NT2/D1 (cell line): ENCODE measurements around the gene EPHA8.

Experiments
- DNase-seq: peaks from one replicate; pipeline ENCODE4 v3.0.0-alpha.2; 2011; ENCODE audit warnings: low read depth, low spot score
- H3K27me3 ChIP-seq: 2 replicates; pipeline ENCODE4 v1.6.0; 2011; ENCODE audit warnings: mild to moderate bottlenecking; ENCODE audit not compliant: insufficient read length, insufficient read depth
- H3K36me3 ChIP-seq: 2 replicates; pipeline ENCODE4 v1.6.1; 2011; ENCODE audit warnings: mild to moderate bottlenecking, low read length, mixed read lengths; ENCODE audit not compliant: insufficient read depth, insufficient read length
- H3K4me1 ChIP-seq: 2 replicates; pipeline ENCODE4 v1.5.1; 2011; ENCODE audit not compliant: insufficient read depth, insufficient read length
- H3K4me3 ChIP-seq: 2 replicates; pipeline ENCODE4 v1.5.1; 2011; ENCODE audit warnings: low read depth; ENCODE audit not compliant: insufficient read length
- H3K9ac ChIP-seq: 2 replicates; pipeline ENCODE4 v1.6.0; 2011; ENCODE audit warnings: low read depth; ENCODE audit not compliant: insufficient read length
- H3K9me3 ChIP-seq: 2 replicates; pipeline ENCODE4 v1.5.1; 2011; ENCODE audit warnings: mild to moderate bottlenecking, low read length; ENCODE audit not compliant: insufficient read depth
- SUZ12 ChIP-seq: IDR thresholded peaks from 2 replicates; pipeline ENCODE4 v1.6.1; 2011; ENCODE audit not compliant: insufficient read length, insufficient read depth; ENCODE audit errors: extremely low read depth
- YY1 ChIP-seq: IDR thresholded peaks from 2 replicates; pipeline ENCODE4 v1.6.1; 2011; ENCODE audit not compliant: insufficient read length, insufficient read depth
- ZNF274 ChIP-seq: IDR thresholded peaks from 2 replicates; pipeline ENCODE4 v1.6.1; 2011; ENCODE audit warnings: mild to moderate bottlenecking, low read depth, low read length

EPHA8 gene

GRCh38 chr1:22569269-22569668 is 6.0 kb downstream of the EPHA8 start:
- TF ChIP-seq SUZ12 (no peak), ZNF274 (no peak), YY1 (no peak)
- no peak overlapping the region for H3K9ac ChIP-seq
- H3K4me3 ChIP-seq, result no peak overlapping the region
- no peaks in the 10 kb centered on the region for H3K9me3 ChIP-seq
- peaks cover 8% of the 10 kb centered on the region for H3K4me1 ChIP-seq
- H3K36me3 ChIP-seq, result no peaks in the 10 kb centered on the region
- peaks cover 9% of the 10 kb centered on the region for H3K27me3 ChIP-seq
- DNase-seq, result no peak

DNA sequence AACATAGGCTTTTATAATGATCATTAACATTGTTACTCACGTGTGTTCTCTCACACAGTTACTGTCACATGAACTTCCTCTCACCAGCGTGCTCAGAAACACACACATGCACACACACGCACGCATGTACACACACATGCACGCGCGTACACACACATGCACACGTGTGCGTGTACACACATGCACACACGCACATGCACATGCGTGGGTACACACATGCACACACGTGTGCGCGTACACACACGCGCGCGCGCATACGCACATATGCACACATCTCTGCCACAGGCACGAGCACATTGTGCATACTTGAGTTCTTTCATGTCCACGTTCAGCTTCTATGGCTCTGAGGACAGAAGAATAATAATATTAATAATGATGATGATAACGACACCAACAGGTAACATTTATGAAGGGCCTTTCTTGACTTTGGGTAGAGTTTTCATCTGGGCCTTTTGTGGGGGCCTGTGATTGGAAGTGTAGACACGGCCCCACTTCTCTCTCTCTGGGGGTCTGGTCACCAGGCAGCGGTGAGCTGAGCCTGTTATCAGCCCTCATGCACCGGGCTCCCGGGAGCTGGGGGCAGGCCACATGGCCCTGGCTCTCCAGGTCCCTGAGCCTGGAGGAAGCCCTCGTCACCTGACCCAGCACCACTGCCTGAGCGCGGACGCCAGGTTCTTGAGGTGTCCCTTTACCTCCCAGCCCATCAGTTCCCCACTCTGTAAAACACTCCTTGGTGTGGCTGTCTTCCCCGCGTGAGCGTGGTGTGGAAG is 7.0 kb downstream of the EPHA8 start:
- Histone ChIP-seq H3K27me3 (no peaks in the 10 kb centered on the region), H3K4me1 (peaks cover 8% of the 10 kb centered on the region), H3K9ac (no peak overlapping the region), H3K4me3 (no peak overlapping the region), H3K9me3 (no peaks in the 10 kb centered on the region), H3K36me3 (no peaks in the 10 kb centered on the region)
- no peak for TF ChIP-seq YY1
- no peak for TF ChIP-seq ZNF274
- no peak for TF ChIP-seq SUZ12
- DNase-seq, result no peak

GRCh38 chr1:22572818-22573217 is 9.5 kb downstream of the EPHA8 start:
- peaks cover 7% of the 10 kb centered on the region for H3K4me1 ChIP-seq
- no peak overlapping the region for H3K9ac ChIP-seq
- no peaks in the 10 kb centered on the region for H3K36me3 ChIP-seq
- no peaks in the 10 kb centered on the region for H3K27me3 ChIP-seq
- no peak for DNase-seq
- peaks cover 2% of the 10 kb centered on the region for H3K9me3 ChIP-seq
- no peak for TF ChIP-seq SUZ12
- no peak for TF ChIP-seq ZNF274
- no peak for TF ChIP-seq YY1
- H3K4me3 ChIP-seq, result no peak overlapping the region

- no peak for TF ChIP-seq ZNF274
- TF ChIP-seq YY1, result no peak
- no peak for TF ChIP-seq SUZ12
- no peaks in the 10 kb centered on the region for H3K27me3 ChIP-seq
- no peak overlapping the region for H3K9ac ChIP-seq
- peaks cover 6% of the 10 kb centered on the region for H3K9me3 ChIP-seq
- H3K36me3 ChIP-seq, result no peaks in the 10 kb centered on the region
- no peak for DNase-seq
- peaks cover 6% of the 10 kb centered on the region for H3K4me1 ChIP-seq
- no peak overlapping the region for H3K4me3 ChIP-seq
Measured at GRCh38 chr1:22573237-22573636, 9.9 kb downstream of the EPHA8 start.

DNA sequence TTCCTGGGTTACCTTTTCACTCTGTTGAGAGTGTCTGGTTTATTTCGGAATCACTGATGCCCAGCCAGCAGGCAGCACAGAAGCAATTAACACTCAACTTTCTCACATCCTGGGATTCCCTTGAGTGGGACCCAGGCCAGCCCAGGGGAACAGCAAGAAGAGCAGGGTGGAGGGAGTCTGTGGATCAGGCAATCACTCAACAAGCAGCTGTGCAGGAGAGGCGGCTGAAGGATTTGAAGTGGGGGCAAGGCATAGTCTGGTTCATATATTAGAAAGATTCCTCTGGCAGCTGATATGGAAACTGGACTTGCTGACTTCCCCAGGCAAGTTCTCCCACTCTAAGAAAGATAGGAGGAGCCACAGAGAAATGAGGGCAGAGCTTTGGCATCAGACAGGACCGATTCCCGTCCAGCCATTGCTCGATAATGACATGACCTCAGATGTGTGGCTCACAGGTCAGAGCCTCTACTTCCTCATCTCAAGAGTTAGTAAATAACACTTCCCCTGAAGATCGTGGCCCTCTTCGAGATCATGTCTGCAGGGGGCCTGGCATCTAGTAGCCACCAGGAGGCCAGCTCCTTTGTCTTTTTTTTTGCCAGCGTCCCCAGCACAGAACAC is 12.4 kb downstream of the EPHA8 start:
- H3K36me3 ChIP-seq, result no peaks in the 10 kb centered on the region
- no peak overlapping the region for H3K4me3 ChIP-seq
- DNase-seq, result no peak
- no peaks in the 10 kb centered on the region for H3K27me3 ChIP-seq
- no peak overlapping the region for H3K9ac ChIP-seq
- TF ChIP-seq YY1, result no peak
- H3K9me3 ChIP-seq, result peaks cover 16% of the 10 kb centered on the region
- H3K4me1 ChIP-seq, result peaks cover 4% of the 10 kb centered on the region

GRCh38 chr1:22576150-22576544 is 12.9 kb downstream of the EPHA8 start:
- no peak overlapping the region for H3K9ac ChIP-seq
- no peak for TF ChIP-seq ZNF274
- no peak for TF ChIP-seq SUZ12
- TF ChIP-seq YY1, result no peak
- no peaks in the 10 kb centered on the region for H3K36me3 ChIP-seq
- no peak for DNase-seq
- H3K9me3 ChIP-seq, result peaks cover 16% of the 10 kb centered on the region
- no peaks in the 10 kb centered on the region for H3K27me3 ChIP-seq
- H3K4me3 ChIP-seq, result no peak overlapping the region
- H3K4me1 ChIP-seq, result peaks cover 4% of the 10 kb centered on the region

- no peak for TF ChIP-seq SUZ12
- no peak for TF ChIP-seq ZNF274
- no peak for TF ChIP-seq YY1
- Histone ChIP-seq H3K4me1 (peaks cover 4% of the 10 kb centered on the region), H3K9me3 (peaks cover 16% of the 10 kb centered on the region), H3K36me3 (no peaks in the 10 kb centered on the region), H3K27me3 (no peaks in the 10 kb centered on the region), H3K4me3 (no peak overlapping the region), H3K9ac (no peak overlapping the region)
- DNase-seq, result no peak
Measured at GRCh38 chr1:22576617-22577016, 13.3 kb downstream of the EPHA8 start.
